ENCODE measurements around the gene EHMT1. TPM values are rescaled to one million over a fixed set of nuclear protein-coding genes. Genes with fewer than 3 reads are reported as not detected.
A peak's percentile ranks its signal among the peaks of the same experiment; 100 is the strongest.
"Not testable (repeated sequence)": the region's sequence is repeated elsewhere in the genome, so short reads cannot be mapped to it uniquely, and the experiment has no call there.

Gene EHMT1
- polyA plus RNA-seq, 1 donor from 2014 or later = 39.1 TPM

GRCh38 chr9:137619240-137620047, 639 bp downstream of the EHMT1 start:
- Mint-ChIP-seq H3K36me3 (no peaks in the 10 kb centered on the region), H3K4me1 (peaks cover 19 to 33% (median 22%) of the 10 kb centered on the region in 3 donors)

GRCh38 chr9:137620048-137620405, 1.2 kb downstream of the EHMT1 start:
- H3K27me3 Mint-ChIP-seq = no peaks in the 10 kb centered on the region
- peak overlapping the region; percentile 89 to 96 (median 92) for H3K4me3 Mint-ChIP-seq
- H3K27ac Mint-ChIP-seq = peak overlapping the region in 2 of 3 donors; percentile 91 to 95
- H3K4me1 Mint-ChIP-seq = peaks cover 20 to 33% (median 22%) of the 10 kb centered on the region in 3 donors
- H3K36me3 Mint-ChIP-seq = no peaks in the 10 kb centered on the region
- H3K9me3 Mint-ChIP-seq = no peaks in the 10 kb centered on the region

More at GRCh38 chr9:137619240-137620047, 639 bp downstream of the EHMT1 start:
- Mint-ChIP-seq H3K27ac (peak overlapping the region; percentile 89 to 95 (median 91)), H3K4me3 (peak overlapping the region; percentile 89 to 96 (median 92)), H3K9me3 (no peaks in the 10 kb centered on the region), H3K27me3 (no peaks in the 10 kb centered on the region)

GRCh38 chr9:137620581-137620980, 1.8 kb downstream of the EHMT1 start:
- no peaks in the 10 kb centered on the region for H3K27me3 Mint-ChIP-seq
- peak overlapping the region in 3 of 4 donors; percentile 87 to 93 (median 89) for H3K4me3 Mint-ChIP-seq
- peak overlapping the region in 1 of 3 donors; percentile 91 for H3K27ac Mint-ChIP-seq
- no peaks in the 10 kb centered on the region for H3K36me3 Mint-ChIP-seq
- no peaks in the 10 kb centered on the region for H3K9me3 Mint-ChIP-seq
- peaks cover 26 to 38% (median 28%) of the 10 kb centered on the region in 3 donors for H3K4me1 Mint-ChIP-seq

GRCh38 chr9:137621131-137621757, 2.4 kb downstream of the EHMT1 start:
- Mint-ChIP-seq H3K27me3 (no peaks in the 10 kb centered on the region), H3K4me1 (peaks cover 28 to 38% (median 28%) of the 10 kb centered on the region in 3 donors)

GRCh38 chr9:137622211-137622610, 3.4 kb downstream of the EHMT1 start:
- H3K9me3 Mint-ChIP-seq, H3K27me3 Mint-ChIP-seq, H3K36me3 Mint-ChIP-seq: not testable (repeated sequence)
- Mint-ChIP-seq H3K4me1 (peaks cover 28 to 39% (median 30%) of the 10 kb centered on the region in 3 donors), H3K4me3 (peak overlapping the region; percentile 34 to 83 (median 52)), H3K27ac (peak overlapping the region in 1 of 3 donors; percentile 39)

More at GRCh38 chr9:137621131-137621757, 2.4 kb downstream of the EHMT1 start:
- Mint-ChIP-seq H3K9me3 (no peaks in the 10 kb centered on the region), H3K4me3 (peak overlapping the region; percentile 6 to 93 (median 86)), H3K36me3 (no peaks in the 10 kb centered on the region), H3K27ac (peak overlapping the region in 2 of 3 donors; percentile 23 to 91)

- Mint-ChIP-seq H3K36me3 (no peaks in the 10 kb centered on the region), H3K4me3 (peak overlapping the region in 2 of 4 donors; percentile 11 to 55), H3K27ac (peak overlapping the region in 1 of 3 donors; percentile 39), H3K9me3 (no peaks in the 10 kb centered on the region), H3K27me3 (no peaks in the 10 kb centered on the region), H3K4me1 (peaks cover 29 to 32% (median 30%) of the 10 kb centered on the region in 3 donors)
Measured at GRCh38 chr9:137626464-137626863, 7.7 kb downstream of the EHMT1 start.

GRCh38 chr9:137627406-137627805, 8.6 kb downstream of the EHMT1 start:
- not testable (repeated sequence) for H3K36me3 Mint-ChIP-seq, H3K27me3 Mint-ChIP-seq, H3K9me3 Mint-ChIP-seq, H3K27ac Mint-ChIP-seq
- Mint-ChIP-seq H3K4me3 (peak overlapping the region in 2 of 4 donors; percentile 27 to 68), H3K4me1 (peaks cover 30 to 34% (median 33%) of the 10 kb centered on the region in 3 donors)

GRCh38 chr9:137630126-137630525, 11.3 kb downstream of the EHMT1 start:
- H3K9me3 Mint-ChIP-seq = no peaks in the 10 kb centered on the region
- peaks cover 4% of the 10 kb centered on the region for H3K36me3 Mint-ChIP-seq
- peak overlapping the region in 2 of 4 donors; percentile 10 to 67 for H3K4me3 Mint-ChIP-seq
- H3K27me3 Mint-ChIP-seq = no peaks in the 10 kb centered on the region
- peaks cover 32 to 42% (median 39%) of the 10 kb centered on the region in 3 donors for H3K4me1 Mint-ChIP-seq
- peak overlapping the region in 1 of 3 donors; percentile 7 for H3K27ac Mint-ChIP-seq

- peak overlapping the region in 1 of 3 donors; percentile 74 for H3K27ac Mint-ChIP-seq
- peaks cover 26 to 37% (median 36%) of the 10 kb centered on the region in 3 donors for H3K4me1 Mint-ChIP-seq
Measured at GRCh38 chr9:137630679-137631078, 11.9 kb downstream of the EHMT1 start.

GRCh38 chr9:137631345-137632229, 12.8 kb downstream of the EHMT1 start:
- H3K27ac Mint-ChIP-seq = peak overlapping the region in 2 of 3 donors; percentile 23 to 31
- H3K4me1 Mint-ChIP-seq = peaks cover 31 to 39% (median 38%) of the 10 kb centered on the region in 3 donors
- H3K9me3 Mint-ChIP-seq = no peaks in the 10 kb centered on the region
- H3K4me3 Mint-ChIP-seq = no peak overlapping the region
- no peaks in the 10 kb centered on the region for H3K27me3 Mint-ChIP-seq
- H3K36me3 Mint-ChIP-seq = peaks cover 4% of the 10 kb centered on the region

More at GRCh38 chr9:137630679-137631078, 11.9 kb downstream of the EHMT1 start:
- Mint-ChIP-seq H3K36me3 (peaks cover 4% of the 10 kb centered on the region), H3K27me3 (no peaks in the 10 kb centered on the region), H3K9me3 (no peaks in the 10 kb centered on the region), H3K4me3 (no peak overlapping the region)

- Mint-ChIP-seq H3K36me3 (peaks cover 4% of the 10 kb centered on the region), H3K27ac (no peak overlapping the region), H3K4me1 (peaks cover 31 to 39% (median 38%) of the 10 kb centered on the region in 3 donors), H3K27me3 (no peaks in the 10 kb centered on the region), H3K4me3 (peak overlapping the region in 2 of 4 donors; percentile 63 to 65), H3K9me3 (no peaks in the 10 kb centered on the region)
Measured at GRCh38 chr9:137632230-137633161, 13.7 kb downstream of the EHMT1 start.

GRCh38 chr9:137634016-137634415, 15.2 kb downstream of the EHMT1 start:
- Mint-ChIP-seq H3K36me3 (peaks cover 4% of the 10 kb centered on the region), H3K27ac (no peak overlapping the region), H3K9me3 (no peaks in the 10 kb centered on the region), H3K4me1 (peaks cover 26 to 37% (median 35%) of the 10 kb centered on the region in 3 donors), H3K4me3 (no peak overlapping the region), H3K27me3 (no peaks in the 10 kb centered on the region)

GRCh38 chr9:137638680-137639079, 19.9 kb downstream of the EHMT1 start:
- Mint-ChIP-seq H3K36me3 (peaks cover 6% of the 10 kb centered on the region), H3K4me3 (peak overlapping the region in 3 of 4 donors; percentile 21 to 91 (median 73)), H3K4me1 (peaks cover 32 to 37% (median 32%) of the 10 kb centered on the region in 3 donors), H3K9me3 (no peaks in the 10 kb centered on the region), H3K27ac (peak overlapping the region in 1 of 3 donors; percentile 84), H3K27me3 (no peaks in the 10 kb centered on the region)
